Fibroblast of peridontal ligament (primary cell): ENCODE results near the gene PLP1.
"Not testable (repeated sequence)": the region's sequence is repeated elsewhere in the genome, so short reads cannot be mapped to it uniquely, and the experiment has no call there.

ENCODE experiments used
- DNase-seq: peaks from one replicate; pipeline ENCODE4 v3.0.0-alpha.2; 2010; ENCODE audit errors: extremely low read depth

The PLP1 gene

GRCh38 chrX:103781062-103781402, 4.4 kb downstream of the PLP1 start:
- no peak for DNase-seq

GRCh38 chrX:103781706-103782105, 5.1 kb downstream of the PLP1 start:
- DNase-seq, result no peak

GRCh38 chrX:103782640-103783039, 6.0 kb downstream of the PLP1 start:
- DNase-seq, result no peak

GRCh38 chrX:103783196-103783595, 6.6 kb downstream of the PLP1 start:
- DNase-seq, result no peak

- no peak for DNase-seq
These were observed 7.3 kb downstream of the PLP1 start for GRCh38 chrX:103783971-103784370.

GRCh38 chrX:103789004-103789403, 12.4 kb downstream of the PLP1 start:
- no peak for DNase-seq

- no peak for DNase-seq
These were observed 14.6 kb downstream of the PLP1 start for GRCh38 chrX:103791228-103791627.

- no peak for DNase-seq
These were observed 15.3 kb downstream of the PLP1 start for GRCh38 chrX:103791826-103792485.

GRCh38 chrX:103792916-103793544, 16.4 kb downstream of the PLP1 start:
- peak; percentile 81 for DNase-seq

- DNase-seq, result peak; percentile 8
These were observed 16.9 kb downstream of the PLP1 start for GRCh38 chrX:103793545-103793940.

GRCh38 chrX:103794119-103794518, 17.5 kb downstream of the PLP1 start:
- no peak for DNase-seq

GRCh38 chrX:103797691-103798090, 21.1 kb downstream of the PLP1 start:
- DNase-seq, result no peak

- no peak for DNase-seq
These were observed 23.7 kb downstream of the PLP1 start for GRCh38 chrX:103800318-103800717.

GRCh38 chrX:103805860-103806259, 29.2 kb downstream of the PLP1 start:
- DNase-seq, result no peak

- DNase-seq, result no peak
These were observed 30.3 kb downstream of the PLP1 start for GRCh38 chrX:103806862-103807474.

- DNase-seq, result no peak
These were observed 35.2 kb downstream of the PLP1 start for GRCh38 chrX:103811858-103812257.

GRCh38 chrX:103817101-103817500, 40.5 kb downstream of the PLP1 start:
- not testable (repeated sequence) for DNase-seq

- DNase-seq, result peak; percentile 57
These were observed 40.9 kb downstream of the PLP1 start for GRCh38 chrX:103817502-103817901.

GRCh38 chrX:103818842-103819619, 42.4 kb downstream of the PLP1 start:
- no peak for DNase-seq

GRCh38 chrX:103820802-103821201, 44.2 kb downstream of the PLP1 start:
- not testable (repeated sequence) for DNase-seq

GRCh38 chrX:103823591-103823990, 47.0 kb downstream of the PLP1 start:
- peak; percentile 5 for DNase-seq

GRCh38 chrX:103825881-103826280, 49.2 kb downstream of the PLP1 start:
- no peak for DNase-seq

- DNase-seq, result no peak
These were observed 51.9 kb downstream of the PLP1 start for GRCh38 chrX:103828529-103828928.
